SU-DHL-6 (cell line): Measurements from ENCODE around the gene GANC.

Experiments
- EZH2phosphoT487 ChIP-seq: fragments of 200-600 bp; sonication (generic), shearing (Covaris generic); conservative IDR thresholded peaks from 2 replicates; pipeline ENCODE4 v1.6.1; 2018; ENCODE audit warnings: mild to moderate bottlenecking, antibody characterized with exemption, low read length, moderate library complexity, mixed read lengths
- TF ChIP-seq, protein P1 (sequence below): fragments of 200-600 bp; sonication (generic); IDR thresholded peaks from one replicate; pipeline ENCODE4 v1.5.1; 2017; ENCODE audit warnings: antibody characterized with exemption, mild to moderate bottlenecking, low read length, moderate library complexity; ENCODE audit not compliant: insufficient read depth, poor library complexity, severe bottlenecking

DNA sequence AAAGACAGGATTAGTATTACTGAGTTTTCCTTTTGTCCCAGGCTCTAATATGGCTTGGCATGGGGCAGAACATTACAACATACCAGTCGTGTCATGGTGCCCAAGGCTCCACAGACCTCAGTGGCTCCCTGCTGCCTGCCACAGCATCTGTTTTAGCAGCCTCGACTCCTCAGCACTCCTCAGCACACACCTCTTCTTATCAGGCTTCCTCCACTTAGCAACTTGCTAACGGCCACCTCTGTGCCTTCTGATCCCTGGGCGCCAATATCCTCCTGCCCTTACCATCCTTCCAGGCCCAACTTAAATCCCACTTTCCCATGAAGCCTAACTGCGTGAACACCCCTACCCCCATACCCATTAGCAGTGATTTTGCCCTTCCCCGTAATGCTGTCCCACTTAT is 80.1 kb downstream of the GANC start:
- TF ChIP-seq, protein P1, sequence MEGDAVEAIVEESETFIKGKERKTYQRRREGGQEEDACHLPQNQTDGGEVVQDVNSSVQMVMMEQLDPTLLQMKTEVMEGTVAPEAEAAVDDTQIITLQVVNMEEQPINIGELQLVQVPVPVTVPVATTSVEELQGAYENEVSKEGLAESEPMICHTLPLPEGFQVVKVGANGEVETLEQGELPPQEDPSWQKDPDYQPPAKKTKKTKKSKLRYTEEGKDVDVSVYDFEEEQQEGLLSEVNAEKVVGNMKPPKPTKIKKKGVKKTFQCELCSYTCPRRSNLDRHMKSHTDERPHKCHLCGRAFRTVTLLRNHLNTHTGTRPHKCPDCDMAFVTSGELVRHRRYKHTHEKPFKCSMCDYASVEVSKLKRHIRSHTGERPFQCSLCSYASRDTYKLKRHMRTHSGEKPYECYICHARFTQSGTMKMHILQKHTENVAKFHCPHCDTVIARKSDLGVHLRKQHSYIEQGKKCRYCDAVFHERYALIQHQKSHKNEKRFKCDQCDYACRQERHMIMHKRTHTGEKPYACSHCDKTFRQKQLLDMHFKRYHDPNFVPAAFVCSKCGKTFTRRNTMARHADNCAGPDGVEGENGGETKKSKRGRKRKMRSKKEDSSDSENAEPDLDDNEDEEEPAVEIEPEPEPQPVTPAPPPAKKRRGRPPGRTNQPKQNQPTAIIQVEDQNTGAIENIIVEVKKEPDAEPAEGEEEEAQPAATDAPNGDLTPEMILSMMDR: no peak
- TF ChIP-seq EZH2phosphoT487: no peak
